K562 (cell line): Measurements from ENCODE around the gene SF3B1. TPM values are rescaled to one million over a fixed set of nuclear protein-coding genes. Genes with fewer than 3 reads are reported as not detected.

ENCODE experiments used
- FOXA3 ChIP-seq, 2 experiments: fragments of 450-650 bp in 1 of 2; sonication (generic) in 1 of 2; formaldehyde crosslinking; IDR thresholded peaks in 1 of 2; conservative IDR thresholded peaks in 1 of 2; 2 replicates each; pipeline versions ENCODE4 v1.4.0 to v1.8.0; 2020 to 2022; ENCODE audit warnings: mild to moderate bottlenecking in 2 of 2, missing genetic modification reagents in 1 of 2
- MECOM ChIP-seq: fragments of 250-450 bp; sonication (Bioruptor Pico); IDR thresholded peaks from 2 replicates; pipeline ENCODE4 v1.8.0; 2022; ENCODE audit warnings: inconsistent platforms
- MYC ChIP-seq, 2 experiments: fragments of 250-450 bp in 1 of 2; sonication (Bioruptor Pico) in 1 of 2; IDR thresholded peaks; 2 replicates each; pipeline versions ENCODE4 v1.5.1 to v1.6.1; 2012 to 2021; ENCODE audit warnings: low read depth in 2 of 2, borderline replicate concordance in 1 of 2, improper control_type of control experiment in 1 of 2, low read length in 1 of 2, mild to moderate bottlenecking in 1 of 2, moderate library complexity in 1 of 2
- PHF20 ChIP-seq: fragments of 450-650 bp; IDR thresholded peaks from 2 replicates; pipeline ENCODE4 v1.6.1; 2018; ENCODE audit not compliant: partially characterized antibody
- POLR2B ChIP-seq: fragments of 450-650 bp; IDR thresholded peaks from 2 replicates; pipeline ENCODE4 v1.6.1; 2018; ENCODE audit warnings: low read depth; ENCODE audit not compliant: partially characterized antibody
- POLR2H ChIP-seq: IDR thresholded peaks from 2 replicates; pipeline ENCODE4 v1.6.1; 2016; ENCODE audit warnings: missing genetic modification characterization, low read depth, mild to moderate bottlenecking, control low read depth, missing compliant biosample characterization, moderate library complexity
- RFX5 ChIP-seq: IDR thresholded peaks from 2 replicates; pipeline ENCODE4 v1.6.1; 2011; ENCODE audit warnings: low read depth, mild to moderate bottlenecking, improper control_type of control experiment, low read length
- ZBTB1 ChIP-seq: sonication (generic); formaldehyde crosslinking; IDR thresholded peaks from 2 replicates; pipeline ENCODE4 v1.8.1; 2023; ENCODE audit warnings: missing genetic modification reagents, low read depth, mild to moderate bottlenecking, borderline replicate concordance
- ZNF134 ChIP-seq: fragments of 250-450 bp; sonication (Bioruptor Pico); conservative IDR thresholded peaks from 2 replicates; pipeline ENCODE4 v1.4.0; 2020
- ZNF274 ChIP-seq: IDR thresholded peaks from 2 replicates; pipeline ENCODE4 v1.6.1; 2011; ENCODE audit warnings: low read depth, mild to moderate bottlenecking, low read length, moderate library complexity, borderline replicate concordance
- ZNF431 ChIP-seq: sonication (generic); formaldehyde crosslinking; IDR thresholded peaks from 2 replicates; pipeline ENCODE4 v1.8.0; 2022; ENCODE audit warnings: mild to moderate bottlenecking, missing genetic modification reagents
- ZNF561 ChIP-seq: fragments of 450-650 bp; formaldehyde crosslinking; conservative IDR thresholded peaks from 2 replicates; pipeline ENCODE4 v1.4.0; 2020; ENCODE audit warnings: mild to moderate bottlenecking, moderate library complexity
- ZNF644 ChIP-seq: fragments of 200-800 bp; sonication (Bioruptor generic); IDR thresholded peaks from 2 replicates; pipeline ENCODE4 v1.6.1; 2016; ENCODE audit warnings: low read depth, missing genetic modification characterization, missing compliant biosample characterization
- ZNF780A ChIP-seq: fragments of 250-450 bp; sonication (Bioruptor Pico); IDR thresholded peaks from 2 replicates; pipeline ENCODE4 v1.5.0; 2021; ENCODE audit warnings: mild to moderate bottlenecking
- polyA plus RNA-seq, 8 experiments: library from polyadenylated mRNA; depleted of rRNA in 4 of 8; stranded (reverse) in 5 of 8; unstranded in 3 of 8; fragments of >200 nt; fragmentation: Nextera tagmentation in 2 of 8; fragmentation: Illumina TruSeq in 1 of 8; extraction: Ambion mirVana in 2 of 8; extraction: Trizol in 1 of 8; gene quantifications; 2 replicates each; pipeline versions ENCODE4 v1.2.1 to v1.2.3, GENCODE V29; 2011 to 2014; ENCODE audit warnings: inconsistent platforms in 1 of 8, missing spikeins in 1 of 8
- total RNA-seq, 7 experiments: library from RNA; depleted of rRNA in 6 of 7; stranded (reverse); fragments of >200 nt in 6 of 7; fragmentation: Illumina TruSeq in 2 of 7; extraction: Trizol in 2 of 7; gene quantifications; 2 replicates each; pipeline versions ENCODE4 v1.2.1 to v1.2.3, GENCODE V29; 2011 to 2021; ENCODE audit warnings: low replicate concordance in 1 of 7
- TF ChIP-seq, protein P1 (sequence below): sonication (generic); formaldehyde crosslinking; IDR thresholded peaks from 2 replicates; pipeline ENCODE4 v1.8.1; 2022; ENCODE audit warnings: missing genetic modification reagents
- TF ChIP-seq, protein P2 (sequence below): fragments of 450-650 bp; IDR thresholded peaks from 2 replicates; pipeline ENCODE4 v1.6.1; 2014; ENCODE audit warnings: low read depth, mild to moderate bottlenecking, moderate library complexity, borderline replicate concordance
- TF ChIP-seq, protein P3 (sequence below): fragments of 150-350 bp; conservative IDR thresholded peaks from 2 replicates; pipeline ENCODE4 v1.6.1; 2014; ENCODE audit warnings: low read length

The SF3B1 gene
- total and polyA plus RNA-seq, 9 of the 15 experiments (the other 6 are each of a cell fraction or from before 2014, with no cell fraction given), result 96.2 to 377 (median 177) TPM

DNA sequence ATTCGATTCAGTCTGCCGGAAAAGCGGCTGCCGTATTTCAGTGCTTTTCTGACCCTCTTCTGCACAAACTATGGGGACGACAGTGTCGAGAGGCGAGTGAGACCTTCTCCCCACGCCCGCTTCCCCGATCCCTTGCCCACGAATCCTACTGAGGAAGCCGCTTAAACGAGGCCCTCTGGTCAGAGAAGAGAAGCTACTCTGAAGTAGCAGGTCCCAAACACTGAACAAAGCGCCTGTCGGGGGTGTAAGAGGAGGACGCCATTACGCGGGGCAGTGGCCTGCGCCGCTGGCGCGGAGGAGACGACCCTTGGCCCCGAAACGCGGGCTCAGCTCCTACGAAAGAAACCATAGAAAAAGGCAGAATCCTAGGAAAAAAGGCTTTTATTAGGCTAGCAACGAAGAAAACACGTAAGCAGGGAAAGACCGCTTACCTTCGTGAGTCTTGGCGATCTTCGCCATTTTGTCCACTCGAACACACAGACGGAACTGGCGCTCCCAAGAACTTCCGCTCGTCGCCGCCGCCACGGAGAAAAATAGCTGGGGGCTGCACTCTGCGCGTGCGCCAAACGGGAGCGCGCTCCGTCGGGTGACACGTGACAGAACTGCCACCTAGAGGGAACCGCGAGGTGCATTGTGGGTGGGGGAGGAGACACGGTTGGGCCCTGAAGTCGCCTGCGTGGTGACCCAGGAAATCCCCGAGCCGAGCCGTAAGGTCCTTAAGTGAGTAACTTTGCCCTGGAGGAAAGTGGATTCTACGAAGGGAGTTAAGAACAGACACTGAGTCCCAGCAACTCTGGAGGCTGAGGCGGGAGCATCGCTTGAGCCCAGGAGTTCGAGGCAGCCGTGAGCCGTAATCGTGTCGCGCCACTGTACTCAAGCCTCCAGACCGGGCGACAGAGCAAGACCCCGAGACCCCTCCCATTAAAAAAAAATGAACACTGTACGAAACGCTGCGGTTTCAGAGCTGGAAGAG lies at the start of gene SF3B1 (continued):
- TF ChIP-seq MECOM (CRISPR knock-in tag), result no peak
- TF ChIP-seq, protein P1, sequence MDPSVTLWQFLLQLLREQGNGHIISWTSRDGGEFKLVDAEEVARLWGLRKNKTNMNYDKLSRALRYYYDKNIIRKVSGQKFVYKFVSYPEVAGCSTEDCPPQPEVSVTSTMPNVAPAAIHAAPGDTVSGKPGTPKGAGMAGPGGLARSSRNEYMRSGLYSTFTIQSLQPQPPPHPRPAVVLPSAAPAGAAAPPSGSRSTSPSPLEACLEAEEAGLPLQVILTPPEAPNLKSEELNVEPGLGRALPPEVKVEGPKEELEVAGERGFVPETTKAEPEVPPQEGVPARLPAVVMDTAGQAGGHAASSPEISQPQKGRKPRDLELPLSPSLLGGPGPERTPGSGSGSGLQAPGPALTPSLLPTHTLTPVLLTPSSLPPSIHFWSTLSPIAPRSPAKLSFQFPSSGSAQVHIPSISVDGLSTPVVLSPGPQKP, result no peak
- TF ChIP-seq, protein P2, sequence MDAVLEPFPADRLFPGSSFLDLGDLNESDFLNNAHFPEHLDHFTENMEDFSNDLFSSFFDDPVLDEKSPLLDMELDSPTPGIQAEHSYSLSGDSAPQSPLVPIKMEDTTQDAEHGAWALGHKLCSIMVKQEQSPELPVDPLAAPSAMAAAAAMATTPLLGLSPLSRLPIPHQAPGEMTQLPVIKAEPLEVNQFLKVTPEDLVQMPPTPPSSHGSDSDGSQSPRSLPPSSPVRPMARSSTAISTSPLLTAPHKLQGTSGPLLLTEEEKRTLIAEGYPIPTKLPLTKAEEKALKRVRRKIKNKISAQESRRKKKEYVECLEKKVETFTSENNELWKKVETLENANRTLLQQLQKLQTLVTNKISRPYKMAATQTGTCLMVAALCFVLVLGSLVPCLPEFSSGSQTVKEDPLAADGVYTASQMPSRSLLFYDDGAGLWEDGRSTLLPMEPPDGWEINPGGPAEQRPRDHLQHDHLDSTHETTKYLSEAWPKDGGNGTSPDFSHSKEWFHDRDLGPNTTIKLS, result peak; percentile 95
- no peak for TF ChIP-seq ZNF134 (CRISPR knock-in tag)
- TF ChIP-seq ZNF274, result no peak
- TF ChIP-seq ZNF780A (CRISPR knock-in tag), result no peak
- 0 out of 2 replicates have a peak, but pooled peaks have one; percentile 43 for TF ChIP-seq ZBTB1 (CRISPR knock-in tag)
- 0 out of 2 replicates have a peak, but pooled peaks have one; percentile 46 for TF ChIP-seq ZNF431 (CRISPR knock-in tag)
- no peak for TF ChIP-seq RFX5
- TF ChIP-seq, protein P3, sequence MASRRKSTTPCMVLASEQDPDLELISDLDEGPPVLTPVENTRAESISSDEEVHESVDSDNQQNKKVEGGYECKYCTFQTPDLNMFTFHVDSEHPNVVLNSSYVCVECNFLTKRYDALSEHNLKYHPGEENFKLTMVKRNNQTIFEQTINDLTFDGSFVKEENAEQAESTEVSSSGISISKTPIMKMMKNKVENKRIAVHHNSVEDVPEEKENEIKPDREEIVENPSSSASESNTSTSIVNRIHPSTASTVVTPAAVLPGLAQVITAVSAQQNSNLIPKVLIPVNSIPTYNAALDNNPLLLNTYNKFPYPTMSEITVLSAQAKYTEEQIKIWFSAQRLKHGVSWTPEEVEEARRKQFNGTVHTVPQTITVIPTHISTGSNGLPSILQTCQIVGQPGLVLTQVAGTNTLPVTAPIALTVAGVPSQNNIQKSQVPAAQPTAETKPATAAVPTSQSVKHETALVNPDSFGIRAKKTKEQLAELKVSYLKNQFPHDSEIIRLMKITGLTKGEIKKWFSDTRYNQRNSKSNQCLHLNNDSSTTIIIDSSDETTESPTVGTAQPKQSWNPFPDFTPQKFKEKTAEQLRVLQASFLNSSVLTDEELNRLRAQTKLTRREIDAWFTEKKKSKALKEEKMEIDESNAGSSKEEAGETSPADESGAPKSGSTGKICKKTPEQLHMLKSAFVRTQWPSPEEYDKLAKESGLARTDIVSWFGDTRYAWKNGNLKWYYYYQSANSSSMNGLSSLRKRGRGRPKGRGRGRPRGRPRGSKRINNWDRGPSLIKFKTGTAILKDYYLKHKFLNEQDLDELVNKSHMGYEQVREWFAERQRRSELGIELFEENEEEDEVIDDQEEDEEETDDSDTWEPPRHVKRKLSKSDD, result 0 out of 2 replicates have a peak, but pooled peaks have one; percentile 18
- TF ChIP-seq POLR2B, result peak; percentile 86
- no peak for TF ChIP-seq ZNF644 (tag)
- peak; percentile 77 for TF ChIP-seq POLR2H (tag)
- no peak for TF ChIP-seq FOXA3 (CRISPR knock-in tag; conservative IDR thresholded peaks at IDR 0.05 in 1 of 2, IDR thresholded peaks at IDR 0.05 in 1 of 2)
- TF ChIP-seq PHF20, result no peak
- TF ChIP-seq MYC (IDR thresholded peaks at IDR 0.05; ENCODE audit: low read depth, low read length), result peak; percentile 82; the same call in 1 of the 2 replicates
- peak; percentile 58; the same call in 1 of the 2 replicates for TF ChIP-seq MYC (CRISPR knock-in tag; IDR thresholded peaks at IDR 0.05; ENCODE audit: borderline replicate concordance, low read depth)
- TF ChIP-seq ZNF561, result no peak
